ENCODE results near the gene FANCE.
A peak's percentile ranks its signal among the peaks of the same experiment; 100 is the strongest.

FANCE gene

GRCh38 chr6:35492974-35493284 lies 40.8 kb downstream of the FANCE start:
- peak overlapping the region; percentile 55 for H3K27ac ChIP-seq (ENCODE audit: low read depth, low read length)

GRCh38 chr6:35493307-35493983 lies 41.3 kb downstream of the FANCE start:
- H3K27ac ChIP-seq (ENCODE audit: low read depth, low read length): no peak overlapping the region

More at GRCh38 chr6:35492974-35493284, 40.8 kb downstream of the FANCE start:
- peaks cover 70% of the 10 kb centered on the region for H3K4me1 ChIP-seq (ENCODE audit: control insufficient read depth, insufficient read depth, low read length)
- no peak overlapping the region for H3K4me3 ChIP-seq (ENCODE audit: low read depth, low read length)
- H3K9ac ChIP-seq (ENCODE audit: low read depth, low read length): no peak overlapping the region
- H3K36me3 ChIP-seq (ENCODE audit: control insufficient read depth, insufficient read depth, low read length): no peaks in the 10 kb centered on the region
- peaks cover 6% of the 10 kb centered on the region; the same call in 1 of the 2 replicates for H3K27me3 ChIP-seq (ENCODE audit: control insufficient read depth, insufficient read depth, low read length)
- no peaks in the 10 kb centered on the region for H3K9me3 ChIP-seq (ENCODE audit: control insufficient read depth, insufficient read depth, low read length)

GRCh38 chr6:35494161-35494563 lies 42.0 kb downstream of the FANCE start:
- peaks cover 72% of the 10 kb centered on the region for H3K4me1 ChIP-seq (ENCODE audit: control insufficient read depth, insufficient read depth, low read length)
- H3K4me3 ChIP-seq (ENCODE audit: low read depth, low read length): no peak overlapping the region; the same call in 1 of the 2 replicates
- H3K9me3 ChIP-seq (ENCODE audit: control insufficient read depth, insufficient read depth, low read length): no peaks in the 10 kb centered on the region
- no peaks in the 10 kb centered on the region for H3K36me3 ChIP-seq (ENCODE audit: control insufficient read depth, insufficient read depth, low read length)
- H3K27me3 ChIP-seq (ENCODE audit: control insufficient read depth, insufficient read depth, low read length): peaks cover 18% of the 10 kb centered on the region
- no peak overlapping the region for H3K27ac ChIP-seq (ENCODE audit: low read depth, low read length)
- no peak overlapping the region for H3K9ac ChIP-seq (ENCODE audit: low read depth, low read length)

More at GRCh38 chr6:35493307-35493983, 41.3 kb downstream of the FANCE start:
- Histone ChIP-seq H3K36me3 (ENCODE audit: control insufficient read depth, insufficient read depth, low read length) (no peaks in the 10 kb centered on the region), H3K9ac (ENCODE audit: low read depth, low read length) (no peak overlapping the region; the same call in 1 of the 2 replicates), H3K4me3 (ENCODE audit: low read depth, low read length) (no peak overlapping the region), H3K4me1 (ENCODE audit: control insufficient read depth, insufficient read depth, low read length) (peaks cover 69% of the 10 kb centered on the region), H3K27me3 (ENCODE audit: control insufficient read depth, insufficient read depth, low read length) (peaks cover 11% of the 10 kb centered on the region), H3K9me3 (ENCODE audit: control insufficient read depth, insufficient read depth, low read length) (no peaks in the 10 kb centered on the region)

- Histone ChIP-seq H3K27ac (ENCODE audit: low read depth, low read length) (peak overlapping the region; percentile 71), H3K4me1 (ENCODE audit: control insufficient read depth, insufficient read depth, low read length) (peaks cover 66% of the 10 kb centered on the region), H3K9ac (ENCODE audit: low read depth, low read length) (no peak overlapping the region), H3K27me3 (ENCODE audit: control insufficient read depth, insufficient read depth, low read length) (peaks cover 26% of the 10 kb centered on the region), H3K9me3 (ENCODE audit: control insufficient read depth, insufficient read depth, low read length) (no peaks in the 10 kb centered on the region), H3K36me3 (ENCODE audit: control insufficient read depth, insufficient read depth, low read length) (no peaks in the 10 kb centered on the region), H3K4me3 (ENCODE audit: low read depth, low read length) (peak overlapping the region; percentile 70)
These were observed 43.3 kb downstream of the FANCE start for GRCh38 chr6:35495258-35496035.

GRCh38 chr6:35496036-35496840 lies 44.1 kb downstream of the FANCE start:
- no peaks in the 10 kb centered on the region for H3K36me3 ChIP-seq (ENCODE audit: control insufficient read depth, insufficient read depth, low read length)
- H3K4me3 ChIP-seq (ENCODE audit: low read depth, low read length): peak overlapping the region; percentile 70
- no peaks in the 10 kb centered on the region for H3K9me3 ChIP-seq (ENCODE audit: control insufficient read depth, insufficient read depth, low read length)
- H3K4me1 ChIP-seq (ENCODE audit: control insufficient read depth, insufficient read depth, low read length): peaks cover 63% of the 10 kb centered on the region
- no peak overlapping the region; the same call in 1 of the 2 replicates for H3K9ac ChIP-seq (ENCODE audit: low read depth, low read length)
- H3K27me3 ChIP-seq (ENCODE audit: control insufficient read depth, insufficient read depth, low read length): peaks cover 26% of the 10 kb centered on the region
- peak overlapping the region; percentile 71 for H3K27ac ChIP-seq (ENCODE audit: low read depth, low read length)

GRCh38 chr6:35496841-35497570 lies 44.9 kb downstream of the FANCE start, which contains the start of gene TEAD3:
TEAD3 (minus strand) TSS chr6:35497079.
- Histone ChIP-seq H3K4me1 (ENCODE audit: control insufficient read depth, insufficient read depth, low read length) (peaks cover 55% of the 10 kb centered on the region), H3K27me3 (ENCODE audit: control insufficient read depth, insufficient read depth, low read length) (peaks cover 26% of the 10 kb centered on the region), H3K4me3 (ENCODE audit: low read depth, low read length) (peak within 1 kb of the TSS; percentile 75), H3K27ac (ENCODE audit: low read depth, low read length) (peak within 1 kb of the TSS; percentile 83), H3K36me3 (ENCODE audit: control insufficient read depth, insufficient read depth, low read length) (no peaks in the 10 kb centered on the region), H3K9me3 (ENCODE audit: control insufficient read depth, insufficient read depth, low read length) (no peaks in the 10 kb centered on the region), H3K9ac (ENCODE audit: low read depth, low read length) (peak within 1 kb of the TSS; percentile 80)

- H3K4me3 ChIP-seq (ENCODE audit: low read depth, low read length): peak overlapping the region; percentile 75
- peak overlapping the region; percentile 83 for H3K27ac ChIP-seq (ENCODE audit: low read depth, low read length)
- H3K4me1 ChIP-seq (ENCODE audit: control insufficient read depth, insufficient read depth, low read length): peaks cover 47% of the 10 kb centered on the region
- H3K36me3 ChIP-seq (ENCODE audit: control insufficient read depth, insufficient read depth, low read length): no peaks in the 10 kb centered on the region
- H3K9ac ChIP-seq (ENCODE audit: low read depth, low read length): peak overlapping the region; percentile 80
- H3K27me3 ChIP-seq (ENCODE audit: control insufficient read depth, insufficient read depth, low read length): peaks cover 26% of the 10 kb centered on the region
- no peaks in the 10 kb centered on the region for H3K9me3 ChIP-seq (ENCODE audit: control insufficient read depth, insufficient read depth, low read length)
These were observed 45.7 kb downstream of the FANCE start for GRCh38 chr6:35497571-35498421.

- peak overlapping the region; percentile 78 for H3K9ac ChIP-seq (ENCODE audit: low read depth, low read length)
These were observed 46.4 kb downstream of the FANCE start for GRCh38 chr6:35498422-35499067.

GRCh38 chr6:35499372-35499771 lies 47.2 kb downstream of the FANCE start:
- no peaks in the 10 kb centered on the region for H3K36me3 ChIP-seq (ENCODE audit: control insufficient read depth, insufficient read depth, low read length)
- H3K27ac ChIP-seq (ENCODE audit: low read depth, low read length): no peak overlapping the region

More at GRCh38 chr6:35498422-35499067, 46.4 kb downstream of the FANCE start:
- Histone ChIP-seq H3K4me3 (ENCODE audit: low read depth, low read length) (peak overlapping the region; percentile 75), H3K27ac (ENCODE audit: low read depth, low read length) (peak overlapping the region; percentile 83), H3K36me3 (ENCODE audit: control insufficient read depth, insufficient read depth, low read length) (no peaks in the 10 kb centered on the region), H3K27me3 (ENCODE audit: control insufficient read depth, insufficient read depth, low read length) (peaks cover 26% of the 10 kb centered on the region), H3K4me1 (ENCODE audit: control insufficient read depth, insufficient read depth, low read length) (peaks cover 40% of the 10 kb centered on the region), H3K9me3 (ENCODE audit: control insufficient read depth, insufficient read depth, low read length) (no peaks in the 10 kb centered on the region)

More at GRCh38 chr6:35499372-35499771, 47.2 kb downstream of the FANCE start:
- Histone ChIP-seq H3K4me1 (ENCODE audit: control insufficient read depth, insufficient read depth, low read length) (peaks cover 31% of the 10 kb centered on the region), H3K27me3 (ENCODE audit: control insufficient read depth, insufficient read depth, low read length) (peaks cover 26% of the 10 kb centered on the region), H3K4me3 (ENCODE audit: low read depth, low read length) (no peak overlapping the region), H3K9me3 (ENCODE audit: control insufficient read depth, insufficient read depth, low read length) (no peaks in the 10 kb centered on the region), H3K9ac (ENCODE audit: low read depth, low read length) (no peak overlapping the region)
